LNCAP (cell line): Measurements from ENCODE around the gene MAGI1.

Source experiments
- TF ChIP-seq, protein P1 (sequence below): fragments of 450-650 bp; IDR thresholded peaks from 2 replicates; pipeline ENCODE4 v1.5.1; 2017; ENCODE audit warnings: mild to moderate bottlenecking

Gene MAGI1

DNA sequence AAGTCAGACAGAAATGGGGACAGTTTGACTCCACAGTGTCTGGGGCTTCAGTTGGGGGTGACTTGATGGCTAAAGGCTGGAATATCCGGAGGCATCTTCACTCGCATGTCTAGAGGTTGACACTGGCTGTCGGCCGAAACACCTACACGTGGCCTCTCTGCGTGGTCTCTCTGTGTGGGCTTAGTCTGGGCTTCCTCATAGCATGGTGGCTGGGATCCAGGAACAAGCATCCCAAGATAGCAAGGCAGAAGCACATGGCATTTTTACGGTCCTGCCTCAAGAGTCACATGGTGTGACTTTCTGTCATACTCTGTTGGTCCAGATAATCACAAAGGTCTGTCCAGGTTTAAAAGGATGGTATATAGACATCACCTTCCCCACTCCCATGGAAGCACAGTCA is 34.5 kb downstream of the MAGI1 start:
- TF ChIP-seq, protein P1, sequence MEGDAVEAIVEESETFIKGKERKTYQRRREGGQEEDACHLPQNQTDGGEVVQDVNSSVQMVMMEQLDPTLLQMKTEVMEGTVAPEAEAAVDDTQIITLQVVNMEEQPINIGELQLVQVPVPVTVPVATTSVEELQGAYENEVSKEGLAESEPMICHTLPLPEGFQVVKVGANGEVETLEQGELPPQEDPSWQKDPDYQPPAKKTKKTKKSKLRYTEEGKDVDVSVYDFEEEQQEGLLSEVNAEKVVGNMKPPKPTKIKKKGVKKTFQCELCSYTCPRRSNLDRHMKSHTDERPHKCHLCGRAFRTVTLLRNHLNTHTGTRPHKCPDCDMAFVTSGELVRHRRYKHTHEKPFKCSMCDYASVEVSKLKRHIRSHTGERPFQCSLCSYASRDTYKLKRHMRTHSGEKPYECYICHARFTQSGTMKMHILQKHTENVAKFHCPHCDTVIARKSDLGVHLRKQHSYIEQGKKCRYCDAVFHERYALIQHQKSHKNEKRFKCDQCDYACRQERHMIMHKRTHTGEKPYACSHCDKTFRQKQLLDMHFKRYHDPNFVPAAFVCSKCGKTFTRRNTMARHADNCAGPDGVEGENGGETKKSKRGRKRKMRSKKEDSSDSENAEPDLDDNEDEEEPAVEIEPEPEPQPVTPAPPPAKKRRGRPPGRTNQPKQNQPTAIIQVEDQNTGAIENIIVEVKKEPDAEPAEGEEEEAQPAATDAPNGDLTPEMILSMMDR: no peak

DNA sequence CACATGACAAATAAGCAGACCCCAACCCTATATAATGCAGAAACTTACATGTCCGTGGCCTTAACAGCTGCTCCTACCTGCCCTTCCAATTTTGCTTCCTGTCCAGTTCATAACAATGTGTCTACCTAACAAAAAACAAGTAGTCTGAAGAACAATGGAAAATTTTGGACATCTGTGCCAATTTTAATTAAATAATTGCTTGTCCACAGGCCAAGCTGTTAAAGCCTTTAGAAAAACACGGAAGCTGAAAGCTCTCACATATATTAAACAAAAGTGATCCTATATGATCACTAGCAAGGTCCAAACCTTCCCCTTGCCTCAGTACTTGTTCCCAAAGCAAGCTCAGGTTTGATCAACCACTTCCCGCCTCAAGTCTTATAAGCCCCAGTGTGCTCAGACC is 37.1 kb downstream of the MAGI1 start:
- TF ChIP-seq, protein P1: no peak

DNA sequence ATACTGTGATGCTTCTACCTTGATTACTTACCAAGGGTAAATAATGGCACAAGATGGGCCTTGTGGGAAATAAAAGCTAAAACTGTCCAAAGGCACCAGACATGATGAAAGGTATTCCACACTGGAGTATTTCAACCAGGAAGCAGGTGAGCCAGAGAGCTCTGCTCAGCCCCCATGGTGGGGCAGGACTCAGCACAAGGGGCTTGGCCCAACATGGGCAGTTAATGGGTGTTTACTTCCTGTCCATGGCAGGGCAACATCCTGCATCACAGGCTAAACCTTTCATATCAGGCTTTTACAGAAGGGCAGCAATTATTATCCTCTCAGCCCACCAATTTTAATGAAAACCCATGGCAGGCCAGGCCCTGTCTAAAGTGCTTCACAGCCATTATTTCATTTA is 38.2 kb downstream of the MAGI1 start:
- TF ChIP-seq, protein P1: no peak

DNA sequence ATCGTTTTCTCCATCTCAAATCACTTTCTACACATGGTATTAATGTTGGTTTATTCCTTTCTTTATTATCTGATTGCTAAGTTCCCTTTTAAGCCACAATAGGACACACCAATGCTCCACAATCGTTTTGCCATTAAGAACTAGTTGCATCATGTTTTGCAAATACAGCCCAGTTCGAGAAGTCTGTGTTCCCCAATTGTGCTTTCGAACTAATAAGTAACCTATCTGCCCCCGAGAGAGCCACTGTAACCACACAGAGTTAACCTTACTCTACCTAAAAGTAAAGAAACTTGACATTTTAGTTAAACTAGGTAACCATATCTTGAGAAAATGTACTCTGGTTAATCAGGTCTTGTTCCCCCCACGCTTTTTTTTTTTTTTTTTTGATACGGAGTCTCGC is 39.1 kb downstream of the MAGI1 start:
- TF ChIP-seq, protein P1: no peak

DNA sequence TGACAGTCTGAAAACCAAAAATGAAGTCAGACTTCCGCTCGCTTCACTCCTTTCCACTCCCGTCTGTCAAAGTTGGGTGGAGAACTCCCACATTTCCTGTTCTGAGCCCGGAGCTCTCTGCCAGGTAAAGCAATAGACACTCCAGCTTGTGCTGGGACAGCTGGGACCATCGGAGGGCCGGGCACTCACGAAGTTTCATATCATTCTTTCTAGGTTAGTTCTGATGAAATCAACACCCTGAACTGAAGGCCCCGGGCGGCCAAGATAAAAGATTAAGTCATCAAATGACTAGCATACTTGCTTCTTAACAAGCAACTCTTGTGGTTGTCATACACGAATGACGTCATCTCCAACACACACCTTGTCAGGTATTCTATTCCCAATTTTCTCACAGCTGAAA is 42.1 kb downstream of the MAGI1 start:
- TF ChIP-seq, protein P1: no peak

DNA sequence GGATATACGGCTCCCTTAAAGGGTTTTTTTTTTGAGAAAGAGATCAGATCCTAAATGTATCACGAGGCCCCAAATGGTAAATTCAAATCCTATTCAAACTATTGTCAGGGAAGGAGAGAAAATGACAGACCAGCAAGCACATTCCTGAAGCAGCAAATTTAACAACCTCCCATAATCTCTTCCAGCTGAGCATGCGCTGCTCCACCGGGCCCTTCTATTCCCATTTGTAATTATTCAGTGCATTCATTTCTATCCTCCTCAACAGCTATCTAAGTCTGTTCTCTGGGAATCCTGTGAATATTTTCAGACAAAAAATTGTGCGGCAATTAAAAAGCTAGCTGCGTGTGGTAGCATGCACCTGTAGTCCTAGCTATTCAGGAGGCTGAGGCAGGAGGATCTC is 43.2 kb downstream of the MAGI1 start:
- TF ChIP-seq, protein P1: no peak

DNA sequence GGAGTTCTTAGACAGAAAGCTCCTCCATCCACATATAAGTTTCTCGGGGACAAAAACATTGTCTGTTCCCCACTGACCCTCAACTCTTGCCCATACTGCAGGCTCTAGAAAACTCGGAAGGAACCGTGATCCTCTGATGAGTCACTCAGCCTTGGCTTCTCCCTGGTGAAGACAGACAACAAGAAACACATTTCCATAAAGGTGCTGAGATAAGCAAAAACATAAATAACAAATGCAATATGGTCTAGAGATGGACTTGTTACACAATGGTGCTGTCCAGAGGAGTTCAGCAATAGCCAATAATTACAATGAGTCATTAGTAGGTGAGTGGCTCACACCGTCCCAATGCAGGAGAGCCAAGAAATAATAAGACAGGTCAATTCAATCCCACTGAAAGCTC is 43.7 kb downstream of the MAGI1 start:
- TF ChIP-seq, protein P1: no peak

DNA sequence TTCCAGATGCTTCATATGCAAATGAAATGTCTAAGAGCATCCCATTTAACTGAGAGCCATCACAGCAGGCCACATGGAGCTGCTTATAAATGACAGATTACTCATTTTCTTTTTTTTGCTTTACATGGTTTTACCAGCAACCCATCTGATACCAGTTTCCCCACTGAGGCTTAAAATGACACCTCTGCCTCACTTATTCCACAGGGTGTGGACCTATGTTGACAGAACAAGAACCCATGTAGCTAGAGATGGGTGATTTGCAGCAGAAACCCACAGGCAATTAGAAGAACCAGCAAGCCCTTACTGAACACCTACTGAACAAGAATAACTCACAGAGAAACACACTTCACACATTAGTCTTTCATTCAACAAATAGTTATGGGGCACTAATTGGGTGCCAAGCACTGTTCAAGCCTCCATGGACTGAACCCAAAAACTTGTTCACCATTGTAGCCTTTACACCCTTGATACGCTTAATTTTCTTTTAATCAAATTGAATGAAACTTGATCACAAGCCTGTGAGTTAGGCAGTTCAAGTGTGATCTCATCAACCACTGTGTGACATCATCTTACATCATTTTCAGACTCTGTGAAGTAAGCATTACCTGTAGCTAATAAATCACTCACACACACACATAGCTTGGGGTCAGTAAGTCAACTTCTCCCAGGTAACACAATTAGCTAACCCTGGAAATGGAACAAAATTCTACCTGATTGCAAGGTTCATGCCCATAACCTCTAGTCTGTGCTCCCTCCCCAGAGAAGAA is 45.4 kb downstream of the MAGI1 start:
- TF ChIP-seq, protein P1: no peak
